CD1c-positive myeloid dendritic cell (primary cell): ENCODE results near the gene PRR7.

Source experiments
- DNase-seq: peaks from one replicate; pipeline ENCODE4 v3.0.0-alpha.2; 2016; ENCODE audit errors: extremely low spot score

PRR7 gene

GRCh38 chr5:177469750-177470525, 23.3 kb downstream of the PRR7 start:
- DNase-seq = no peak

GRCh38 chr5:177470759-177471536, 24.3 kb downstream of the PRR7 start:
- peak; percentile 48 for DNase-seq

GRCh38 chr5:177471610-177472356, 25.2 kb downstream of the PRR7 start:
- no peak for DNase-seq

- no peak for DNase-seq
These were observed 26.1 kb downstream of the PRR7 start for GRCh38 chr5:177472460-177473442.

- DNase-seq = no peak
These were observed 26.9 kb downstream of the PRR7 start, which contains the start of gene DBN1 for GRCh38 chr5:177473443-177474001. Gene DBN1 (minus strand): TSS chr5:177473634. CDS start chr5:177473521, 113 bp downstream.

GRCh38 chr5:177474002-177474476, 27.4 kb downstream of the PRR7 start:
- DNase-seq = no peak

- DNase-seq = peak; percentile 57
These were observed 28.4 kb downstream of the PRR7 start for GRCh38 chr5:177474846-177475562.

- peak; percentile 28 for DNase-seq
These were observed 29.2 kb downstream of the PRR7 start for GRCh38 chr5:177475563-177476427.

- no peak for DNase-seq
These were observed 30.1 kb downstream of the PRR7 start for GRCh38 chr5:177476531-177477233.

GRCh38 chr5:177477701-177478477, 31.3 kb downstream of the PRR7 start:
- no peak for DNase-seq

- peak; percentile 93 for DNase-seq
These were observed 32.4 kb downstream of the PRR7 start for GRCh38 chr5:177478711-177479646.

GRCh38 chr5:177479774-177480173, 33.2 kb downstream of the PRR7 start:
- DNase-seq = peak; percentile 89

GRCh38 chr5:177482359-177482795, 35.8 kb downstream of the PRR7 start:
- DNase-seq = no peak

- no peak for DNase-seq
These were observed 36.4 kb downstream of the PRR7 start for GRCh38 chr5:177483042-177483441.

- no peak for DNase-seq
These were observed 37.6 kb downstream of the PRR7 start for GRCh38 chr5:177483994-177484901.
